GM19397 (cell line): ENCODE results near the gene OR10AG1.

Source experiments
- ATAC-seq: cut with Tn5 transposase; IDR thresholded peaks from one replicate; pipeline ENCODE4 v1.9.1; 2021; ENCODE audit warnings: mild to moderate bottlenecking, moderate library complexity; ENCODE audit not compliant: unreplicated experiment

Gene OR10AG1, protein sequence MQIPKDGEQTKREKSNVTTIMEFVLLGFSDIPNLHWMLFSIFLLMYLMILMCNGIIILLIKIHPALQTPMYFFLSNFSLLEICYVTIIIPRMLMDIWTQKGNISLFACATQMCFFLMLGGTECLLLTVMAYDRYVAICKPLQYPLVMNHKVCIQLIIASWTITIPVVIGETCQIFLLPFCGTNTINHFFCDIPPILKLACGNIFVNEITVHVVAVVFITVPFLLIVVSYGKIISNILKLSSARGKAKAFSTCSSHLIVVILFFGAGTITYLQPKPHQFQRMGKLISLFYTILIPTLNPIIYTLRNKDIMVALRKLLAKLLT

DNA sequence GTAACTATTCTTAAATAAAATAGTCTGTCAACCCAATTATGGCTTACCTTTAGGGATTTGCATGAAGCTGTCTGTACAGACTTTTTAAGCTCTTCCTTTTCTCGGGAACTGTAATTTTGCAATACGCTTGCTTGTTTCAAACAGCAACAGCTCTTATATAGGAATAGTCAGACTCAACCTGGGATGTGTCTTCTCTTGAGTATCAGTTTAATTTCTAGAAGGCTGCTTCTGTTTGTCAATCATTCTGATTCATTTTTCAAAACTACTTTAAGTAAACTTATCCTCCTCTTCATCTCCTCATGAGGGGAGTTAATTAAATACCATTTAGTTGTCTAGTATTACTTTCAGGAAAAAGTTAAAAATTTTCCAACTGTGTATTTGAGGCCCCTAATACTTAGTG is at the start of gene OR10AG1:
Gene OR10AG1 (minus strand): TSS at position 101 of the 400 bp plus-strand sequence. CDS start 38 bp downstream, at position 63.
- ATAC-seq: no peak

DNA sequence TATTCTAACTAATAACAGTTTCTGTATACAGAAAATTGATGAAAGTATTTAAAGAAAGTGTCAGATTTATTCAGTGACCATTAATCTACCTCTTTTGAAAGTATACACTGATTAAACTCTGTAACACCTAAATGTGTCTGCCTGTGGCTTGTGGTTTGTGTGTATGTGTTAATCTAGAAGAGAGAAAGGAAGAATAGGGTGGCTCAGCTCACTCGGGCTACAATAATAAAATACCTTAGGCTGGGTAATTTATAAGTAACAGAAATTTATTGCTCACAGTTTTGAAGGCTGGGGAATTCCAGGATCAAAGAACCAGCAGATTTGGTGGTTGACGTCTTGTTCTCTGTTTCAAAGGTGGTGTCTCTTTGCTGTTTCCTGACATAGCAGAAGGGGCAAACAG is 44.1 kb upstream of the OR10AG1 start:
- no peak for ATAC-seq

DNA sequence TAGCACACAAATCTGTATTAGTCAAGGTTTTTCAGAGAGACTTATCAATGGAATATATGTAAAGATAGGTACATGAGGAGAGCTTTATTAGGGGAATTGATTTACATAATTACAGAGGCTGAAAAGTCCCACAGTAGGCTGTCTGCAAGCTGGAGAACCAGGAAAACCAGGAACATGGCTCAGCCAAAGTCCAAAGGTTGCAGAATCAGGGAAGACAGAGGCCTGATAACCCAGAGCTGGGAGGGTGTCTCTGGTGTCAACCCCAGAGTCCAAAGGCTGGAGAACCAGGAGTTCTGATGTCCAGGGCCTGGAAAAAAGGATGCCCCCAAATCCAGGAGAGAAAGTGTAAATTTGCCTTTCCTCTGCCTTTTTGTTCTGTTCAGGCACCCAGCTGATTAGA is 41.0 kb upstream of the OR10AG1 start:
- ATAC-seq: no peak

DNA sequence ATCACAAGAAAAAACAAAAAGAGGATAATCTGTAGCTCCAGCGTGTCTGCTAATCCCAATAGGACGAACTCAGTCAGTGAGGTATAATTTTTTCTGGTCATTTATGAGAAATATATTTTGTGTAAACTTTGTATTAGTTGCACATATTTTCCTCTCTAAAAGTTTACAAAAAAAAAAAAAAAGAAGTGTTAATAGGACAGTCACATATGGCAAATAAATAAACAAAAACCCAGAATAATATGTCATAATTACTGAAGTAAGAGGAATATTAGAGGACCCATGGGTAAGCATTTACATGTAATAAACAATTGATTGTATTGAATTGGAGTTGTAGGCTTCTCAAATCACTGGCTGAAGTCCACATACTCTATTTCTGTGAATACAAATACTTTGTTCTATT is 24.8 kb upstream of the OR10AG1 start, which contains the start of gene OR5F1:
Gene OR5F1 (minus strand): TSS at position 101 of the 400 bp plus-strand sequence. CDS start 0 bp downstream, at position 101.
- no peak for ATAC-seq

DNA sequence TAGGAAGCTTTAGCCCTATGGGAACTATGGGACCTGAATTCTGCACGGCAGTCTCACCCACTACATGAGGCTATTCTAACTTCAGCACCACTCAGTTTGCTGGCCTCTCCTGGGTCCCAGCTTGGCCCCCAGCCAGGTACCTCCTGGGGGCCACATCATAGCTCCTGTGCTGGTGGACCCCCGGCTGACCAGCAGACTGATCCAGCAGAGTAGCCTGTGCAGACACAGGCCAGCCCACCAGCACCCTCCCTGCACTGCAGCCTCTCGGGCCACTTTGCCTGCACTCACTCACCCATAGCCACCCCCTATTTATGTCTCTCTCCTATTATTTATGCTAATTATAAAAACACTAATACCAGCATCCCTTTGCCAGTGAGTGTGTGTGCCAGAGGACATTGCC is 1.2 kb upstream of the OR10AG1 start:
- no peak for ATAC-seq

DNA sequence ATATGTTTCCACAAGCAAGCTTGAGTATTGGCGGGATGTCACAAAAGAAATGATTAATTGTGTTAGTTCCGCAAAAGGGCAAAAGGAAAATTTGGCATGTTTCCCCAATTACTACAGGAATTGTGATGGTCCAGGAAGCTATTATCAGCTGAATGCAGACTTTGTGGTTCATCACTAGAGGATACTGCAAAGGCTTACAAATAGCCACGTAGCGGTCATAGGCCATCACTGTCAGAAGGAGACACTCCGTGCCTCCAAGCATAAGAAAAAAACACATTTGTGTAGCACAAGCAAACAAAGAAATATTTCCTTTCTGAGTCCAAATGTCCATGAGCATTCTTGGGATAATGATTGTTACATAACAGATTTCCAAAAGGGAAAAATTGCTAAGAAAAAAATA is 1.8 kb downstream of the OR10AG1 start:
- ATAC-seq: no peak

DNA sequence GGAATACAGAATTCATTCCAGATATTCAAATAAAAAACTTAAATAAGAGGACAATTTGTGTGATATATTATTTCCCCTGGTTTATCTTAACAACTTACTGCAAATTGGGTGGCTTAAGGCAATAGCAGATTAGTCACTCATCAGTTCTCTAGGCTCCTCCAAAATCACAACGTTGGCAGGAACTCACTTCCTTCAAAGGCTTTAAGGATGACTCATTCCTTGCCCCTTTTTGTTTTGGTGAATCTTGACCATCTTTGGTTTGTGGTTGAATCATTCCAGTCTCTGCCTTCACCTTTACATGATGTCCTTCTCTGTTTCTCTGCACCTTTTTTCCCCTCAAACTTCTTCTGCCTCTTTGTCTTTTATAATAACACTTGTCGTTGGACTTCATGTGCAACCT is 3.4 kb downstream of the OR10AG1 start:
- ATAC-seq: no peak

DNA sequence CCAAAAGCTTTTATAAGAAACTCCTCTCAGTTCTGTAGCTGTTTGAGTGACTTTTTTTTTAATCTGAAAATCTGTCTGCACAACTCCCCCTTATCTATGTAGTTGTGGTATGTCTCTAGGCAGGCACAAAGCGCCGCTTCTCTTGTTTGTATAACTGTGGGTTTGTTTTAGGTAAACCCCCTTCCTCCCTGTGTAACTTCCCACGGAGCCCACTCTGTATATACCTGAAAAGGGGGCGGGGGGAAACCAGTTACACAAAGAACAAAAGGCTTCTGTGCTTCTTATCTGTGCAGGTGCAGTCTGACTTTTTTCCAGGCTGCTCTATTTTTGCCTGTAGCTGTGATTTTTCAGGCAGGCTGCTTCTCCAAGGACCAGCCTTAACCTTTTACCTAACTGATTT is 13.2 kb downstream of the OR10AG1 start:
- ATAC-seq: no peak

DNA sequence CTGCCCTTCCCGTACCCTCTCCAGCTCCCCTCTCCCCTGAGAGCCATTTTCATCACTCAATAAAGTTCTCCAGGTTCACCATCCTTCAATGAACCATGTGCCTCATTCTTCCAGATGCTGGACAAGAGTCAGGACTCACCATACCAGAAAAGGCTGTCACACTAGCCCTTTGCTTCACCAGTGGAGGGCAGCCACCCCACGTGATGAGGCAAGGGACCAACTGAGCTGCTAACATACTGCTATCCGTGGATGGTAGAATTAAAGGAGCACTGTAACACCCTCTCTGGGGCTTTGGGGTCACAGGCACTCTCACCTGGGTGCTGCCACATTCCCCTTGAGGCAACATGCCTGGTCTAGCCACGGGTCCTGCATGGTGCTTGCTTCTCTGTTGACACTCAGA is 20.4 kb downstream of the OR10AG1 start:
- ATAC-seq: no peak

DNA sequence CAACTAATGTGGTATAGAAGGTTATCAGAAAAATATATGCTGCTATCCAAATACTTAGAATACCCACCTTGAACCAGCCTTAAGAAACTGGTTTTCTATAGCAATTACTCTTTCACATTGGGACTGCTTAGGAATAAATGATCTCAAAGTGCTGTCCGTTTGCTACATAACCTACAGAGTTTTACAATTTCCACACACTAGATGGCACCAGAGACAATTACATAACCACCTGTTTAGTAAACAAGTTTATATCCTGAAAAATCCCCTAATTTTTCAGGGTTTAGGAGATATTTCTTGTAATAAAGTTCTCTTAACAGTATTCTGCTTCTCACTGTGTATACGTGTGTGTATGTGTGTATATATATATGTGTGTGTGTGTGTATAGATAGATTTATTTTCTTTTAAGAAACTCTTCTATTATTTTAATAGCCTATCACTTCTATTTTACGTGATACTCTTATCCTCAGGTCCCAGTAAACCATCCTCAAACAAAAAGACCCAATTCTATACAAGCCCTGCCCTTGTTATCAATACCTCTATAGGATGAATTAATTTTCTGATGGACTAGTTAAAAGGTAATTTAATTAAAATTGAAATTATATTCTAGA is 26.9 kb downstream of the OR10AG1 start:
- ATAC-seq: no peak

DNA sequence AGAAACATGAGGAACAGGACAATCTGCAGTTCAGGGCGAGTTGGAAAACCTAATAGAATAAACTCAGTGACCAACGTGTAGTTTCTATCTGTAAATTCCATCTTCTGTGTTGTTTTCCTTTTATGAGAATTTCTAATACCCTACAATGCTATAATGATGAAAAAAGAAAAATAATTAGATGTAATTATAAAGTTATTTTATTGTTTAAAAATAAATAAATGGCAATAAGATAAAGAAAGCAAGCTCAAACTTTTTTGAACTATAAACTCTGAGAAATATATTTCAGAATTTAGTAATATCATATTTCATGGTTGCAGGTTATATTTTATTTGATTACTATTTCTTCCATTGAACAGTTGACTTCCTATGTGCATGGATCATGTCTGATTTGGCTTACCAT is 33.4 kb downstream of the OR10AG1 start, which contains the start of gene OR5I1:
Gene OR5I1 (minus strand): TSS at position 101 of the 400 bp plus-strand sequence. CDS start 0 bp downstream, at position 101.
- no peak for ATAC-seq

DNA sequence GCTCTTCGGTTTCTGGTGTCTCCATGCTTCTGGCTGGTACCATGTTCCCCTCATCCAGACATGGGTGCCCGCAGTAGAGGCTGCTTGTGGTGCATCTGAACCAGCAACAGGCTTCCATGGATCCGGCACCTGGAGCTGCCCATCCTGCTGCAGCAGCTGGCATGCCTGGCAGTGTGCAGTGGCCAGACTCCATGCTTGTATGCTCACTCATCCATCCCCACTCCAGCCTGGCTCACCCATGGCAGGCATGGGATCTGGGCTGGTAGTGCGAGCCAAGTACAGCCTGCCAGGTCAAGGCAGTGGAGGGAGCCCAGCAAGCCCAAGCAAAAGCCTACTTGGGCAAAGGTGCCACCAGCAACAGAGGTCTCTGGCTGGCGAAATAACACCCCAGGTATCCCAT is 49.2 kb downstream of the OR10AG1 start:
- ATAC-seq: no peak
